GM18498 (cell line): ENCODE measurements around the gene GNPTG.

Experiments
- ATAC-seq: cut with Tn5 transposase; IDR thresholded peaks from one replicate; pipeline ENCODE4 v1.9.1; 2021; ENCODE audit warnings: mild to moderate bottlenecking, moderate library complexity; ENCODE audit not compliant: unreplicated experiment

The GNPTG gene

GRCh38 chr16:1346422-1347285, 5.1 kb upstream of the GNPTG start:
- ATAC-seq: no peak

- no peak for ATAC-seq
These were observed 4.4 kb upstream of the GNPTG start for GRCh38 chr16:1347286-1347855.

GRCh38 chr16:1347962-1348361, 3.8 kb upstream of the GNPTG start:
- no peak for ATAC-seq

- no peak for ATAC-seq
These were observed 3.3 kb upstream of the GNPTG start for GRCh38 chr16:1348441-1348840.

GRCh38 chr16:1348926-1349325, 2.8 kb upstream of the GNPTG start:
- ATAC-seq: no peak

- no peak for ATAC-seq
These were observed 2.4 kb upstream of the GNPTG start for GRCh38 chr16:1349351-1349750.

- no peak for ATAC-seq
These were observed 1.8 kb upstream of the GNPTG start for GRCh38 chr16:1349951-1350350.

- ATAC-seq: no peak
These were observed 1.0 kb upstream of the GNPTG start for GRCh38 chr16:1350691-1351090.

- no peak for ATAC-seq
These were observed 533 bp upstream of the GNPTG start for GRCh38 chr16:1351215-1351581.

GRCh38 chr16:1354815-1355540, 3.2 kb downstream of the GNPTG start:
- ATAC-seq: no peak

- ATAC-seq: no peak
These were observed 3.9 kb downstream of the GNPTG start for GRCh38 chr16:1355591-1355990.

- ATAC-seq: no peak
These were observed 4.5 kb downstream of the GNPTG start for GRCh38 chr16:1356061-1356900.

- no peak for ATAC-seq
These were observed 6.3 kb downstream of the GNPTG start for GRCh38 chr16:1357906-1358566.

GRCh38 chr16:1361685-1362360, 10.1 kb downstream of the GNPTG start:
- no peak for ATAC-seq

GRCh38 chr16:1362807-1363206, 11.1 kb downstream of the GNPTG start:
- no peak for ATAC-seq

GRCh38 chr16:1363501-1364041, 11.8 kb downstream of the GNPTG start:
- no peak for ATAC-seq

- no peak for ATAC-seq
These were observed 12.8 kb downstream of the GNPTG start for GRCh38 chr16:1364510-1364909.

GRCh38 chr16:1366060-1366711, 14.5 kb downstream of the GNPTG start:
- ATAC-seq: no peak

GRCh38 chr16:1366712-1367299, 15.1 kb downstream of the GNPTG start:
- no peak for ATAC-seq
